ENCODE data around the gene ROR1. TPM values are rescaled to one million over a fixed set of nuclear protein-coding genes. Genes with fewer than 3 reads are reported as not detected.
A peak's percentile ranks its signal among the peaks of the same experiment; 100 is the strongest.

The ROR1 gene
- total RNA-seq, 1 experiment from 2014 or later = 19.0 TPM

DNA sequence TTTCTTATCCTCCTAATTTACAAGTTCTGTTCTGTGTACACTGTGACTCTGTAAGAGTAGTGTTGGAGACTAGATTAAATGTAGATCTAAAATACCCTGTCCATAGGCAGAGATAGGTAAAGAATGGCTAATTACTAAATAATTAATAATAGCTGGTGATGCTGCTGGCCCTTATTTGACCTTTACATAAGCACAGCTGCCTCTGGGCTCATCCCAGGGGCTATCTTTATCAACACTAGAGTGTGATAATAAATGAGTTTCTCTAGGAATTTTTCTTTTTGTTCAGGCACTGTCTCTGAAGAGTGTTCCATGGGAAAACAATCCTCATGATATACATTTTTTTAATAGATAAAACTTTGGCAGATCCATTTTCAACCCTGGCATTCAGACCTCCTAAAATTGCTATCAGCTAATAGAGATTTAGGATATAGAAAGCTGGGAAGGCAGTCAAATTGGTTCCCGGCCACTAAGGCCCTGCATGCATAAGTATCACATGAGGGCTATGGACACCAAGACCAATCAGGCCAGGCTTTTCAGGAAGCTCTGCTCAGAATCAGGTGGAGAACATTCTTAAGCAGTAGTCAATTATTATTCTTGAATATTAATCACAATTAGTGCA is 107.2 kb downstream of the ROR1 start:
- no peaks in the 10 kb centered on the region for H3K27me3 ChIP-seq (ENCODE audit: insufficient read depth, low read depth)
- no peaks in the 10 kb centered on the region for H3K9me2 ChIP-seq (ENCODE audit: insufficient read depth)
- no peak overlapping the region for H3K27ac ChIP-seq
- H3K9me3 ChIP-seq (ENCODE audit: insufficient read depth, low read depth) = no peaks in the 10 kb centered on the region
- no peak overlapping the region for H2AFZ ChIP-seq
- H3K4me2 ChIP-seq = no peak overlapping the region
- TF ChIP-seq EZH2 (IDR thresholded peaks at IDR 0.05; ENCODE audit: low read depth) (no peak), CTCF (conservative IDR thresholded peaks at IDR 0.05) (no peak)
- peaks cover 75% of the 10 kb centered on the region for H3K79me2 ChIP-seq (ENCODE audit: low read depth)
- no peak for DNase-seq
- ChIA-PET POLR2A (ENCODE audit: unreplicated experiment) (interaction anchor here (0.5 kb wide), 1 partner anchor 31 kb away, joined by 7 read pairs; no protein-coding TSS in a partner anchor), CTCF (interaction anchor here (0.9 kb wide), 1 partner anchor 12 kb away, joined by 3 read pairs; no protein-coding TSS in a partner anchor)
- H4K20me1 ChIP-seq (ENCODE audit: insufficient read depth) = no peaks in the 10 kb centered on the region
- no peaks in the 10 kb centered on the region for H3K36me3 ChIP-seq (ENCODE audit: low read depth)
- intact Hi-C loops (cut with micrococcal nuclease; ENCODE audit: unreplicated experiment) = no loop called here
- H3K4me1 ChIP-seq (replicated peaks; ENCODE audit: insufficient read depth) = peaks cover 42% of the 10 kb centered on the region
- H3F3A ChIP-seq (ENCODE audit: insufficient read depth, low read depth) = peaks cover 29% of the 10 kb centered on the region
- BruUV-seq (replicated peaks) = no TSS peak
- no peak overlapping the region for H3K4me3 ChIP-seq

- H3K4me2 ChIP-seq = no peak overlapping the region
- POLR2A ChIA-PET (ENCODE audit: unreplicated experiment) = no interaction called here
- intact Hi-C loops (cut with micrococcal nuclease; ENCODE audit: unreplicated experiment) = no loop called here
- CTCF ChIA-PET = interaction anchor here (0.9 kb wide), 1 partner anchor 11 kb away, joined by 3 read pairs; no protein-coding TSS in a partner anchor
- H3F3A ChIP-seq (ENCODE audit: insufficient read depth, low read depth) = peaks cover 18% of the 10 kb centered on the region
- no peak overlapping the region for H2AFZ ChIP-seq
- H3K27me3 ChIP-seq (ENCODE audit: insufficient read depth, low read depth) = no peaks in the 10 kb centered on the region
- H4K20me1 ChIP-seq (ENCODE audit: insufficient read depth) = no peaks in the 10 kb centered on the region
- no peak overlapping the region for H3K4me3 ChIP-seq
- H3K9me2 ChIP-seq (ENCODE audit: insufficient read depth) = no peaks in the 10 kb centered on the region
- peaks cover 69% of the 10 kb centered on the region for H3K79me2 ChIP-seq (ENCODE audit: low read depth)
- H3K9me3 ChIP-seq (ENCODE audit: insufficient read depth, low read depth) = no peaks in the 10 kb centered on the region
- DNase-seq = no peak
- TF ChIP-seq EZH2 (IDR thresholded peaks at IDR 0.05; ENCODE audit: low read depth) (no peak), CTCF (conservative IDR thresholded peaks at IDR 0.05) (no peak)
- no peaks in the 10 kb centered on the region for H3K36me3 ChIP-seq (ENCODE audit: low read depth)
- H3K27ac ChIP-seq = no peak overlapping the region
- H3K4me1 ChIP-seq (replicated peaks; ENCODE audit: insufficient read depth) = peaks cover 31% of the 10 kb centered on the region
- no TSS peak for BruUV-seq (replicated peaks)
These were observed 108.4 kb downstream of the ROR1 start for GRCh38 chr1:63882048-63882704.

GRCh38 chr1:63883494-63884235 is 109.8 kb downstream of the ROR1 start:
- Histone ChIP-seq H3K9me2 (ENCODE audit: insufficient read depth) (no peaks in the 10 kb centered on the region), H3K4me2 (0 out of 2 replicates have a peak overlapping the region, but pooled peaks have one; percentile 16), H3K4me3 (no peak overlapping the region), H3K36me3 (ENCODE audit: low read depth) (no peaks in the 10 kb centered on the region), H3K27ac (no peak overlapping the region; the same call in 1 of the 2 replicates), H2AFZ (no peak overlapping the region), H3K27me3 (ENCODE audit: insufficient read depth, low read depth) (no peaks in the 10 kb centered on the region), H3K4me1 (replicated peaks; ENCODE audit: insufficient read depth) (peaks cover 16% of the 10 kb centered on the region), H3K9me3 (ENCODE audit: insufficient read depth, low read depth) (no peaks in the 10 kb centered on the region), H3K79me2 (ENCODE audit: low read depth) (peaks cover 61% of the 10 kb centered on the region), H4K20me1 (ENCODE audit: insufficient read depth) (no peaks in the 10 kb centered on the region), H3F3A (ENCODE audit: insufficient read depth, low read depth) (peaks cover 3% of the 10 kb centered on the region)
- ChIA-PET CTCF (interaction anchor here (0.6 kb wide), 1 partner anchor 298 kb away, joined by 3 read pairs; no protein-coding TSS in a partner anchor), POLR2A (ENCODE audit: unreplicated experiment) (no interaction called here)
- intact Hi-C loops (cut with micrococcal nuclease; ENCODE audit: unreplicated experiment) = no loop called here
- TF ChIP-seq CTCF (conservative IDR thresholded peaks at IDR 0.05) (no peak), EZH2 (IDR thresholded peaks at IDR 0.05; ENCODE audit: low read depth) (no peak)
- peak in 1 of 2 experiments; percentile 43 for DNase-seq
- no TSS peak for BruUV-seq (replicated peaks)
